Measurements from ENCODE around the gene SPNS2.

DNA sequence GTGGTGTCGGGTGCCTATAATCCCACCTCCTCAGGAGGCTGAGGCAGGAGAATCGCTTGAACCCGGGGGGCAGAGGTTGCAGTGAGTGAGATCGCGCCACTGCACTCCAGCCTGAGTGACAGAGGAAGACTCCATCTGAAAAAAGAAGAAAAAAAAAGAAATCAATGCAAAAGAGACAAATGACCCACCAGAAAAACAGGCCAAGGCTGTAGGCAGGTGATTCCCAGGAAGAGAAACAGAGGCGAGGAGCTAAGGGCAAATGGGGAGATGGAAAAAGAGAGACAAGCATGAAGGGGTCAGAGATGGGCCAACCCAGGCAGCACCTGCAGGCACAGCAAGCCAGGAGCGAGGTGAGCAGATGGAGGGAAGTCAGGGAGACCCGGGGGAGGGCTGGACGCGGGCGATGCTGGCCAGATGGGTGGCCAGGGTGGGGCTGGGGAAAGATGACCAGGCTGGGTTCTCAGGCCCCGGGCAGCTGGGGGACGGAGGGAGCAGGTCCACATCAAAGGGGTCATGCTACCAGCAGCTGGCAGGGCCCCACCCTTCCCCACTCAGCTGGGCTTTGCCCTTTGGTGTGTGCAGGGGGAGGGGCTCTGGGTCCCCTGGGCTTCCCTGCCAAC lies 31.0 kb downstream of the SPNS2 start:
- TF ChIP-seq CTCF (conservative IDR thresholded peaks at IDR 0.05 in 1 of 2, IDR thresholded peaks at IDR 0.05 in 1 of 2; ENCODE audit: extremely low read depth in 1 of 2, insufficient read depth in 1 of 2, low read depth in 1 of 2, low read length in 2 of 2) (no peak), EZH2 (IDR thresholded peaks at IDR 0.05; ENCODE audit: borderline replicate concordance, low read length) (no peak)

Data from mammary epithelial cell (primary cell).